ENCODE measurements around the gene HLA-DQB1.

- no peak for TF ChIP-seq EZH2 (IDR thresholded peaks at IDR 0.05; ENCODE audit: insufficient read depth, poor library complexity, severe bottlenecking)
- no peak for TF ChIP-seq EZH2phosphoT487 (IDR thresholded peaks at IDR 0.05; ENCODE audit: insufficient read depth, low read depth)
Observed at GRCh38 chr6:32641122-32641521, 25.3 kb downstream of the HLA-DQB1 start.
